Measurements from ENCODE around the gene IL1RAPL1.

Gene IL1RAPL1

DNA sequence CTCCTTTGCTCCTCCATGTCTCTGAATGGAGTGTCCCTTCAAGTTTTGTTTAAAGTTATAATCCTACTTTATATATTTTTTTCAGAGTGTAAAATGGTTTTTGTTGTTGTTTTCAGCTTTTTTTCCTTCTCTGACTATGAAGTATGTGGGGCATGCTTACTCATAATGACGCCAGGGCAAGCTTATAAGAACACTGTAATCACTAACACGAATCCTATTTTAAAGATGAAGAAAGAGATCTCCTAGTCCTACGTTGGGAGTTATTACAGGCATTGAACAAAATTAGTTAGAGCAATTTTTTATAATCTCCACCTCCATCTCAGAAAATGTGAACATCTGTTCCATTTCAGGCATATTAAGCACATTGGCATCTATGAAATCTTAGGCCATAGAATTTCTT, 1360.0 kb downstream of the IL1RAPL1 start:
- no peak for DNase-seq

DNA sequence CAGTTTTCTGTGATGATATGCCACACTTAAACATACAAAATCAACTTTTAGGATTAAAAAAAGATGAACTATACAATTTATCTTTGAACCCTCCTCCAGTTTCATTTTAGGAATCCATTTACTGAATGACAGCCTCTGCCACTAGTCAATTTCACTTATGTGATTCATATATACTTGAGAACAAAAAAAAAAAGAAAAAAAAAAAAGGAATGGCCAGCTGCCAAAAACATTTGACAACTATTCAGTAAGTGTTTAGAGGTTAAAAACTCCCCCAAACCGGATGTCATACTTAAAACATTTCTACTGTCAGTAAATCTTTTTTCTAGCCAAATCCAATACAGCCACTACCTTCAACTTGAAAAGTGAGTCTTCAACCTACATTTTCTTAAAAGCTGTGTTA, 1361.4 kb downstream of the IL1RAPL1 start:
- DNase-seq = no peak

DNA sequence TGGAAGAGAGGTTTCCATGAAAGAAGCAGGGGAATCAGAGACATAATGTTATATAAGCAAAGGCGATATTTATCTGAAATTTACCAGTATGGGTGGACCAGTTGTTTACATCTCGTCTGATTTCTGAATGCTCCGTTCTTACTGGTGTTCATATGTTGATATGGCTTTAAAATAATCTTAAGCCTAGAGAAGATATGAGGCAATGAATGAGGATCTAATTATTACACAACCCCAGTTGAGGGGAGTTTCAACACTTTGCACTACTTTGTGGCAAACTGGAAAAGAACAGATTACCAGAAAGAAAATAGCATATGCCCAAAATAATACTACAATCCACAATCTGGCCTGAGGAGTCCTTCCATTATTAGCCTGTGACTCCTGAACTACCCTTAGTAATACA, 1364.8 kb downstream of the IL1RAPL1 start:
- DNase-seq = no peak

DNA sequence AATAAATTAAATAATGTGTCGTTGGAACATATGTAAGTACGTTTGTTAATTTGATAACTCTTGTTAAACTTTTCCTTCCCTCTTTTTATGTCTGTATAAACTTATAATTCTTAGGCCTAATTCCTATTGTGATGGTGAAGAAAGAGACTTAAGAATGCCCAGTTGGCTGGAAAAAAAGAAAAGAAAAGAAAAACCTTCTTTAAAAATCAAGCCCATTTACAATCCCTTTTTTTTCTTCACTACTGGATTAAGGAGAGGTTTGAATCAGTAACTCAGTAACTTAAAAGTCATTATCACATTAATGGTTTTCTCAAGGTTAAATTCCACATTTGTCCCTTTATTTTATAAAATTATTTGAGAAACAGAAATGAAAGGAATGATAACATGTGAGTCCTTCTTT, 1374.8 kb downstream of the IL1RAPL1 start:
- no peak for DNase-seq

DNA sequence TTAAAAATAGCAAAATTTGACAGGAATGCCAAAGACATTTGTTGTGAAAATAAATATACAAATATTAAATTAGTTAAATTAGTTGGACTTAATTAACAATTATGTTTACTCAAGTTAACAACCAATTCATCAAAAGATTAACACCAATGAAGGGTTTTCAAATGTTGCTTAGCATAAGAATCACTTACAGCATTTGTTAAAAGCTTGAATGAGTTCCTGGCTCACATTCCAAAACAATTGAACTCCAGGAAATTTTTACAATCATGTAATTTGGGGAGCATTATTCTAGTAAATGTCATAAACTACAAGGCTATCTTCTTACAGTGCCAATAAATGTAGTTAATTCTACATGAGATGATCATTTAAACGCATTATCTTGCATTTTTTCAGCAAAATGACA, 1378.4 kb downstream of the IL1RAPL1 start:
- no peak for DNase-seq

DNA sequence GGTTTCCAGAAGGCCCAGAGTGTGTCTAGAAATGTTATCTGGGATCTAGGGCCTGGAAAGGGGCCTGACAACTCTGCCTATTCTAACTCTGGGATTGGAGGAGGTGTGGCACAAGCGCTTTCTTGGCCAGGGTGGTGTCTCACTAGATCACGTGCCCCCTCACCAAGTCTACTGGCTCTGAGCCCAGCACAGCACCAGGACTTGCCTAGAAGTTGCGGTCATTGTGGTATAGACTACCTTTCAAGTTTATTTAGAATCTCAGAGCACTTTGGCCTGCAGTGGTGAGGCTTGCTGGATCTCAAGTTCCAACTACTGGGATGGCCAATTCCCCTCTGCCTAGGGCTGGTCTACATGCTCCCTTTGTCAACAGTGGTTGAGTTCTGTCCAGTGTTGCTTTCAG, 1404.8 kb downstream of the IL1RAPL1 start:
- no peak for DNase-seq

DNA sequence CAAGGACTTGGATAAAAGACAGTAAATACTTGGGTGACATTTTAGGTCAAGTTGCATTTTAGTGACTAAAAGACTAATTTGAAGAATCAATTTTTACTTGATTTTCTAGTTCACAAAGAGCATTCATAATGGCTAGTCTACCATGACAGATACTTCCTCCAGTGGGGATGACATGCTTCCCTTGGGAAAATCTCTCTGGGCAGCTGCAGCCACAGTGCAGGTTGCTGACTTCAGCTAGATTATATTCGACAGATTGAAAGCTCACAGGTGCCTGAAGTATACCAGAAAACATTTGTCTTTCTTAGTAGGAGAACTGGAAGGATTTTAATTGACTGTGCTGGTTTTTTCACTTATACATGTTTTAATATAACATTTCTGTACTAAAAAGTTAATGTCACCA, 1418.6 kb downstream of the IL1RAPL1 start:
- no peak for DNase-seq
